HepG2 (cell line): ENCODE results near the gene MTA1. TPM values are rescaled to one million over a fixed set of nuclear protein-coding genes. Genes with fewer than 3 reads are reported as not detected.

Experiments used
- CCAR2 ChIP-seq: fragments of 200-400 bp; formaldehyde crosslinking; optimal IDR thresholded peaks from 2 replicates; pipeline ENCODE3; 2018; ENCODE audit warnings: low read depth, mild to moderate bottlenecking, low read length, moderate library complexity
- ESRRA ChIP-seq: sonication (generic); formaldehyde crosslinking; IDR thresholded peaks from 2 replicates; pipeline ENCODE4 v1.5.1; 2020; ENCODE audit warnings: mild to moderate bottlenecking, low read depth, missing genetic modification reagents
- GFI1 ChIP-seq: sonication (generic); formaldehyde crosslinking; IDR thresholded peaks from 2 replicates; pipeline ENCODE4 v1.5.0; 2020; ENCODE audit warnings: missing genetic modification reagents, mild to moderate bottlenecking, borderline replicate concordance
- HNRNPUL1 ChIP-seq: fragments of 200-400 bp; formaldehyde crosslinking; IDR thresholded peaks from 2 replicates; pipeline ENCODE4 v1.6.1; 2017; ENCODE audit warnings: low read depth, mild to moderate bottlenecking, low read length, moderate library complexity
- MAZ ChIP-seq, 2 experiments: sonication (generic) in 1 of 2; formaldehyde crosslinking in 1 of 2; IDR thresholded peaks; 2 replicates each; pipeline versions ENCODE4 v1.5.0 to v1.6.1; 2012 to 2020; ENCODE audit warnings: low read depth in 2 of 2, mild to moderate bottlenecking in 2 of 2, borderline replicate concordance in 1 of 2, improper control_type of control experiment in 1 of 2, low read length in 1 of 2, missing genetic modification reagents in 1 of 2, moderate library complexity in 1 of 2
- MIER3 ChIP-seq: IDR thresholded peaks from 2 replicates; pipeline ENCODE4 v1.6.1; 2016; ENCODE audit warnings: missing compliant biosample characterization, borderline replicate concordance
- MLLT10 ChIP-seq: sonication (generic); formaldehyde crosslinking; IDR thresholded peaks from 2 replicates; pipeline ENCODE4 v1.4.0; 2020; ENCODE audit warnings: missing genetic modification reagents
- NCOA1 ChIP-seq: sonication (generic); formaldehyde crosslinking; IDR thresholded peaks from 2 replicates; pipeline ENCODE4 v1.9.0; 2021; ENCODE audit warnings: missing genetic modification reagents
- NCOA2 ChIP-seq: sonication (generic); formaldehyde crosslinking; IDR thresholded peaks from 2 replicates; pipeline ENCODE4 v1.8.0; 2022; ENCODE audit warnings: inconsistent platforms
- NR1H2 ChIP-seq: sonication (generic); formaldehyde crosslinking; IDR thresholded peaks from 2 replicates; pipeline ENCODE4 v1.8.1; 2022; ENCODE audit warnings: low read depth, missing genetic modification reagents, borderline replicate concordance
- NR2C2 ChIP-seq: sonication (generic); formaldehyde crosslinking; IDR thresholded peaks from 2 replicates; pipeline ENCODE4 v1.4.0; 2020; ENCODE audit warnings: missing genetic modification reagents, mild to moderate bottlenecking, moderate library complexity, borderline replicate concordance
- PHB2 ChIP-seq: fragments of 450-650 bp; IDR thresholded peaks from 2 replicates; pipeline ENCODE4 v1.6.1; 2018; ENCODE audit not compliant: partially characterized antibody
- SNAI1 ChIP-seq: sonication (generic); formaldehyde crosslinking; IDR thresholded peaks from 2 replicates; pipeline ENCODE4 v1.5.0; 2020; ENCODE audit warnings: mild to moderate bottlenecking, missing genetic modification reagents, borderline replicate concordance
- SP4 ChIP-seq: sonication (generic); formaldehyde crosslinking; IDR thresholded peaks from 2 replicates; pipeline ENCODE4 v1.8.1; 2023; ENCODE audit warnings: mild to moderate bottlenecking, missing genetic modification reagents
- YY1 ChIP-seq: IDR thresholded peaks from 2 replicates; pipeline ENCODE4 v1.6.1; 2011; ENCODE audit warnings: low read length, low read depth, moderate library complexity, mild to moderate bottlenecking; ENCODE audit not compliant: insufficient read depth, insufficient replicate concordance
- ZBTB7B ChIP-seq: sonication (generic); formaldehyde crosslinking; IDR thresholded peaks from 2 replicates; pipeline ENCODE4 v1.4.0; 2020; ENCODE audit warnings: missing genetic modification reagents
- ZFAT ChIP-seq: sonication (generic); formaldehyde crosslinking; conservative IDR thresholded peaks from 2 replicates; pipeline ENCODE4 v1.8.1; 2023; ENCODE audit warnings: missing genetic modification reagents, inconsistent platforms
- ZNF569 ChIP-seq: sonication (generic); formaldehyde crosslinking; IDR thresholded peaks from 2 replicates; pipeline ENCODE4 v1.5.0; 2020; ENCODE audit warnings: mild to moderate bottlenecking, missing genetic modification reagents, moderate library complexity, borderline replicate concordance
- ZNF775 ChIP-seq: sonication (generic); formaldehyde crosslinking; IDR thresholded peaks from 2 replicates; pipeline ENCODE4 v1.4.0; 2020; ENCODE audit warnings: missing genetic modification reagents, mild to moderate bottlenecking, moderate library complexity, borderline replicate concordance
- polyA plus RNA-seq, 8 experiments: library from polyadenylated mRNA; depleted of rRNA in 3 of 8; stranded (reverse) in 7 of 8; unstranded in 1 of 8; fragments of >200 nt; fragmentation: Illumina TruSeq in 4 of 8; extraction: Trizol in 4 of 8; gene quantifications; 2 replicates each; pipeline versions ENCODE4 v1.2.1 to v1.2.3, GENCODE V29; 2011 to 2016; ENCODE audit warnings: low read depth in 4 of 8, missing spikeins in 1 of 8, mixed read lengths in 1 of 8; ENCODE audit not compliant: insufficient read depth in 1 of 8
- total RNA-seq, 5 experiments: library from RNA; depleted of rRNA; stranded (reverse); fragments of >200 nt; fragmentation: Illumina TruSeq; extraction: Trizol; gene quantifications; 2 replicates each; pipeline ENCODE4 v1.2.3, GENCODE V29; 2016; ENCODE audit warnings: low read depth in 1 of 5
- TF ChIP-seq, protein P1 (sequence below): sonication (generic); formaldehyde crosslinking; IDR thresholded peaks from 2 replicates; pipeline ENCODE4 v1.4.0; 2020; ENCODE audit warnings: missing genetic modification reagents
- TF ChIP-seq, protein P2 (sequence below): sonication (generic); formaldehyde crosslinking; IDR thresholded peaks from 2 replicates; pipeline ENCODE4 v1.8.0; 2022; ENCODE audit warnings: low read depth, missing genetic modification reagents
- TF ChIP-seq, protein P3 (sequence below): sonication (generic); formaldehyde crosslinking; IDR thresholded peaks from 2 replicates; pipeline ENCODE4 v1.4.0; 2020; ENCODE audit warnings: missing genetic modification reagents
- TF ChIP-seq, protein P4 (sequence below): sonication (generic); formaldehyde crosslinking; IDR thresholded peaks from 2 replicates; pipeline ENCODE4 v1.5.0; 2020; ENCODE audit warnings: missing genetic modification reagents

MTA1 gene
- total and polyA plus RNA-seq, 2 of the 13 experiments (the other 11 are each of a cell fraction or from before 2014, with no cell fraction given): 35.2 to 85.8 TPM

DNA sequence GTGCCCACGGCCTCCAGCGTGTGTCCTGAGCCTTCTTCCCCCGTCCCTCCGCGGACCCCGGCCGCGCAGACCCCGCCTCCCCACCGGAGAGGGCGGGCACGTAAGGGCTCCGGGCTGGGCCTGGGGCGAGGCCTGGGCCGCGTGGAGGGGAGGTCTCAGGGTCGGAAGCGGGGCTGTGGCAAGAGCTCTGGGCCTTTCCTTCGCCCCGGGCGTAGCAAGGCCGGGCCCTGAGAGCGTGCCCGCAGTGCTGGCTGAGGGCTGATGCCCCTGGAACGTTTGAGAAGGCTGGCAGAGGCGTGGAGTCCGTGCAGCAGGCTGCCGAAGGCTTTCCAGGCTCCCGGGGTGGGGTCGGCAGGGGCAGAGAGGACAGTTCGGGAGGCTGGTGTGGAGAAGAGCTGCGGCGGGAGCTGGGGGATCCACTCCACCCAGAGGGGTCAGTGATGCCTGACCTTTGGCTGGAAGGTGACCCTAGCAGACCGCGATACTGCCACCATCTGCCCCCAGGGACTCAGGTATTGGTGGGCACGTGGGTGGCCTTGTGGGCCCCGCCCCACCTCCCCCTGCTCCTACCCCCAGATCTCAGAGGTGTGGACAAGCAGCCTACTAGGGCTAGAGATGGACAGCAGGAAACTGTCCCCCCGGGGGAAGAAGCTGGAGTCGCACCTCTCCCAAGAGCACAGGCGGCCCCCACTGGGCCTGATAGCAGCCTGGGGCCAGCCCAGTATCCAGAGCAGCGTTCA is 20.7 kb upstream of the MTA1 start (continued):
- TF ChIP-seq, protein P1, sequence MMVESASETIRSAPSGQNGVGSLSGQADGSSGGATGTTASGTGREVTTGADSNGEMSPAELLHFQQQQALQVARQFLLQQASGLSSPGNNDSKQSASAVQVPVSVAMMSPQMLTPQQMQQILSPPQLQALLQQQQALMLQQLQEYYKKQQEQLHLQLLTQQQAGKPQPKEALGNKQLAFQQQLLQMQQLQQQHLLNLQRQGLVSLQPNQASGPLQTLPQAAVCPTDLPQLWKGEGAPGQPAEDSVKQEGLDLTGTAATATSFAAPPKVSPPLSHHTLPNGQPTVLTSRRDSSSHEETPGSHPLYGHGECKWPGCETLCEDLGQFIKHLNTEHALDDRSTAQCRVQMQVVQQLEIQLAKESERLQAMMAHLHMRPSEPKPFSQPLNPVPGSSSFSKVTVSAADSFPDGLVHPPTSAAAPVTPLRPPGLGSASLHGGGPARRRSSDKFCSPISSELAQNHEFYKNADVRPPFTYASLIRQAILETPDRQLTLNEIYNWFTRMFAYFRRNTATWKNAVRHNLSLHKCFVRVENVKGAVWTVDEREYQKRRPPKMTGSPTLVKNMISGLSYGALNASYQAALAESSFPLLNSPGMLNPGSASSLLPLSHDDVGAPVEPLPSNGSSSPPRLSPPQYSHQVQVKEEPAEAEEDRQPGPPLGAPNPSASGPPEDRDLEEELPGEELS: no peak
- TF ChIP-seq HNRNPUL1: no peak
- 0 out of 2 replicates have a peak, but pooled peaks have one; percentile 23 for TF ChIP-seq ZFAT
- TF ChIP-seq NR2C2 (CRISPR knock-in tag): peak; percentile 51; the same call in 1 of the 2 replicates
- no peak for TF ChIP-seq MAZ (IDR thresholded peaks at IDR 0.05; ENCODE audit: borderline replicate concordance, low read depth, low read length)
- peak; percentile 39; the same call in 1 of the 2 replicates for TF ChIP-seq MAZ (CRISPR knock-in tag; IDR thresholded peaks at IDR 0.05; ENCODE audit: low read depth)
- TF ChIP-seq, protein P2, sequence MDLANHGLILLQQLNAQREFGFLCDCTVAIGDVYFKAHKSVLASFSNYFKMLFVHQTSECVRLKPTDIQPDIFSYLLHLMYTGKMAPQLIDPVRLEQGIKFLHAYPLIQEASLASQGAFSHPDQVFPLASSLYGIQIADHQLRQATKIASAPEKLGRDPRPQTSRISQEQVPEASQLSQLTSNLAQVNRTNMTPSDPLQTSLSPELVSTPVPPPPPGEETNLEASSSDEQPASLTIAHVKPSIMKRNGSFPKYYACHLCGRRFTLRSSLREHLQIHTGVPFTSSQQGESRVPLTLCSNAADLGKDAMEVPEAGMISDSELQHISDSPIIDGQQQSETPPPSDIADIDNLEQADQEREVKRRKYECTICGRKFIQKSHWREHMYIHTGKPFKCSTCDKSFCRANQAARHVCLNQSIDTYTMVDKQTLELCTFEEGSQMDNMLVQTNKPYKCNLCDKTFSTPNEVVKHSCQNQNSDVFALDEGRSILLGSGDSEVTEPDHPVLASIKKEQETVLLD (CRISPR knock-in tag): peak; percentile 76; the same call in 1 of the 2 replicates
- TF ChIP-seq YY1: no peak
- no peak for TF ChIP-seq NCOA2 (CRISPR knock-in tag)
- TF ChIP-seq ESRRA (CRISPR knock-in tag): no peak
- TF ChIP-seq, protein P3, sequence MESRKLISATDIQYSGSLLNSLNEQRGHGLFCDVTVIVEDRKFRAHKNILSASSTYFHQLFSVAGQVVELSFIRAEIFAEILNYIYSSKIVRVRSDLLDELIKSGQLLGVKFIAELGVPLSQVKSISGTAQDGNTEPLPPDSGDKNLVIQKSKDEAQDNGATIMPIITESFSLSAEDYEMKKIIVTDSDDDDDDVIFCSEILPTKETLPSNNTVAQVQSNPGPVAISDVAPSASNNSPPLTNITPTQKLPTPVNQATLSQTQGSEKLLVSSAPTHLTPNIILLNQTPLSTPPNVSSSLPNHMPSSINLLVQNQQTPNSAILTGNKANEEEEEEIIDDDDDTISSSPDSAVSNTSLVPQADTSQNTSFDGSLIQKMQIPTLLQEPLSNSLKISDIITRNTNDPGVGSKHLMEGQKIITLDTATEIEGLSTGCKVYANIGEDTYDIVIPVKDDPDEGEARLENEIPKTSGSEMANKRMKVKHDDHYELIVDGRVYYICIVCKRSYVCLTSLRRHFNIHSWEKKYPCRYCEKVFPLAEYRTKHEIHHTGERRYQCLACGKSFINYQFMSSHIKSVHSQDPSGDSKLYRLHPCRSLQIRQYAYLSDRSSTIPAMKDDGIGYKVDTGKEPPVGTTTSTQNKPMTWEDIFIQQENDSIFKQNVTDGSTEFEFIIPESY (CRISPR knock-in tag): no peak
- TF ChIP-seq NCOA1 (CRISPR knock-in tag): no peak; the same call in 1 of the 2 replicates
- TF ChIP-seq CCAR2: no peak
- TF ChIP-seq, protein P4, sequence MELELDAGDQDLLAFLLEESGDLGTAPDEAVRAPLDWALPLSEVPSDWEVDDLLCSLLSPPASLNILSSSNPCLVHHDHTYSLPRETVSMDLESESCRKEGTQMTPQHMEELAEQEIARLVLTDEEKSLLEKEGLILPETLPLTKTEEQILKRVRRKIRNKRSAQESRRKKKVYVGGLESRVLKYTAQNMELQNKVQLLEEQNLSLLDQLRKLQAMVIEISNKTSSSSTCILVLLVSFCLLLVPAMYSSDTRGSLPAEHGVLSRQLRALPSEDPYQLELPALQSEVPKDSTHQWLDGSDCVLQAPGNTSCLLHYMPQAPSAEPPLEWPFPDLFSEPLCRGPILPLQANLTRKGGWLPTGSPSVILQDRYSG (CRISPR knock-in tag): peak; percentile 70
- TF ChIP-seq GFI1 (CRISPR knock-in tag): peak; percentile 41; the same call in 1 of the 2 replicates
- TF ChIP-seq MLLT10 (CRISPR knock-in tag): no peak
- TF ChIP-seq SNAI1 (CRISPR knock-in tag): peak; percentile 87
- TF ChIP-seq ZNF569 (CRISPR knock-in tag): no peak
- TF ChIP-seq ZNF775 (CRISPR knock-in tag): no peak
- peak; percentile 46; the same call in 1 of the 2 replicates for TF ChIP-seq SP4 (CRISPR knock-in tag)
- no peak for TF ChIP-seq NR1H2 (CRISPR knock-in tag)
- TF ChIP-seq ZBTB7B: no peak
- no peak for TF ChIP-seq MIER3 (CRISPR knock-in tag)
- TF ChIP-seq PHB2: no peak
